Stimulated activated CD4-positive, alpha-beta T cell treated with anti-CD3 and anti-CD28 coated beads, Interleukin-4, amount 100 ng/mL, for 48 hours (primary cell): ENCODE data around the gene SERP1.

Experiments used
- DNase-seq, 2 donors: peaks; one replicate each; pipeline ENCODE4 v3.0.0-alpha.2; 2020; ENCODE audit warnings: low read depth in 2 of 2

The SERP1 gene

DNA sequence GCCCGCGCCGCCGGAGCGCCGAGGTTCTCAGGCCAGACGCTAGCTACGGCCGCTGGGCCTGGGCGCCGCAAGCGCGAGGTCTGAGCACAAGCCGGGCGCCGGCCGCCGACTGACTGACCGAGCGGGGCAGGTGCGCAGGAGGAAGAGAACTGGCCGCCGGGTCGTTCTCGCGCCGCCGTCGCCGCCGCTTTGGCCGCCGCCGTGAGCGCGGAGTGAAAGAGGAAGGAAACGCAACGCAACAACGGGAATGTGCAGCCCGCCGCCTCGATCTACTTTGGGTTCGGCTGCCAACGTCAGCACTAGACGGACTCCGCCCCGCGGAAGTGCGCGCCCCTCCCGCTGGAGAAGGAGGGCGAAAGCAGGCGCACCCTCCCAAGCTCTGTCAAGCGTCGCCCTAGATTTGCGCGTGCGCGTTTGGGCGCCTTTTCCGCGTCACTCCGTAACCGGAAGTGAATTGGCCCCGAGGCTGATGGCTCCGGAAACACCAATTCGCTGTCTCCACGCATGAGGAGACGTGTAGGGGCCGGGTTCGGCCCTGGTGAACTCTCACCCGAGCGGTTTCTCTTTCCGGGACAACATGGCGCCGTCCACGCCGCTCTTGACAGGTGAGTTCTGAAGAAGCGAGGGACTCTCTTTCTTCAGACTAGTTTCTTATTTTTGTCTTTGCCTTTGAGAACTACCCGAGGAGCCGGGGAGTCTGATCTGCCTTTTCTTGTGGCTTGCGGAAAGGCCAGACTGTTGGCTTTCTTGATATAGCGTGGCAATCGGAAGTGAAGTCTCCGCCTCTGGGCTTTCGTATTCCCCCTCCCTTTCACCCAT, at the start of gene SERP1, which contains the start of gene EIF2A:
Gene SERP1, minus strand, starts transcription at position 271 of the 819 bp plus-strand sequence. CDS start 361 bp downstream, outside the sequence.
Gene EIF2A, plus strand, starts transcription at position 562 of the 819 bp plus-strand sequence. Its CDS starts 16 bp downstream, at position 578.
- peak; percentile 96 to 97 for DNase-seq

DNA sequence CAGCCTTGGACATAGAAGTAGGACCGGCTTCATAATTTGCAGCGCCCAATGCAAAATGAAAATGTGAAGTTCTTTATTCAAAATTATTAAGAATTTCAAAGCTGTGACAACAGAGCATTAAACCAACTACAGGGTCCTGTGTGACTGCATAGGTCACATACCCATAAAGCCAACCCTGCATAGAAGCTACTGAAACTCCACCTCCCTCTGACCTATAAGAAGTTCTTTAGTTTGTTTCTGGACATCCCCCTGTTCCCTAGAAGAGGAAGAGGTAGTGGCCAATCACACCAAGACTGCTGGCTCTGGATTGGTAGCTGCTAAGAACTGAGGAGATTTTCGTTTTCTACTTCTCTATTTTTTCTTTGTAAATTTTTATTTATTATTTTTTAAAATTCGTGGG, 47.9 kb upstream of the SERP1 start:
- no peak for DNase-seq

DNA sequence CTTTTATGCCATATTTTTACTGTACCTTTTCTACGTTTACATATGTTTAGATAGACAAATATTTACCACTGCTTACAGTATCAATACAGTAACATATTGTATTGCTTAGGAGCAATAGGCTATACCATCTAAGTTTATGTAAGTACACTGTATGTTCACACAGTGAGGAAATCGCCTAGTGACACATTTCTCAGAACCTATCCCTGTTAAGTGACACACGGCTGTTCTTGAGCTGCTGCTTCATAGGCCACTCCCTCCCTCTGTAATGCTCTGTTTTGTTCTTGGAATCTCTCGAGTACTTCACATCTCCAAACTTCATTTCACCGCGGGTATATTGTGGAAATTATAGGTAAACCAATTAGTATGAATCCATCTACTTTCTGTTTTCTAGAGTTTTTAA, 43.5 kb upstream of the SERP1 start:
- DNase-seq, result no peak

DNA sequence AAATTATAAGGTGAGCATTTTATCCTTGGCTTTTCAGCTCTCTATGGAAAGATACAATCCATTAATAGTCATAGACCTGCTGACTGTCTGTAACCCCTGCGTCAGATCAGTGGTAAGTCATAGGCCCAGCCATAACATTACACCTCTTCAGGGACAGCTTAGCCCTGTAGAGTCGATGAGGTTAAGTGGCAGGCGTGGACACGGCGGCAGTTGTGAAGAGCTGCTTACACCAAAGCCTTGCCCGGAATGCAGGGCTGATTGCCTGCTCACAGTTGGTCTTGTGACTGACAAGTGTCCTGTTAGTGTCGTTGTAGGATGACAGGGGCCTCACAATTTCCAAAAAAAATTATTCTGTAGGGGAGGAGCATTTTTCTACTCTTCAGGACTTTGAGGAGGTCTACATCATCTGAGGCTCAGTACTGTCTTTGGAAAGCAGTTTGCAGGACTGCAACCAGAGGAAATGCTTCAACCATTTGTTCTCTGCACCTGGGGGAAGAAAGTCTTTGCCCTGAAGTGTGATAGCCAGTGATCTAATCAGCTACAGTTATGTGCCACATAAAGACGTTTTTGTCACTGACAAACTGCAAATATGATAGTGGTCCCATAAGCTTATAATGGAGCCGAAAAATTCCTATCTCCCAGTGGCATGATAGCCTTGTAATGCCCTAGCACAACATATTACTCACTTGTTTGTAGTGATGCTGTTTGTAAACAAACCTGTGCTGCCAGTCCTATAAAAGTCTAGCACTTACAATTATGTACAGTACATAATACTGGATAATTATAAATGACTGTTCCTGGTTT, 41.9 kb upstream of the SERP1 start:
- no peak for DNase-seq

DNA sequence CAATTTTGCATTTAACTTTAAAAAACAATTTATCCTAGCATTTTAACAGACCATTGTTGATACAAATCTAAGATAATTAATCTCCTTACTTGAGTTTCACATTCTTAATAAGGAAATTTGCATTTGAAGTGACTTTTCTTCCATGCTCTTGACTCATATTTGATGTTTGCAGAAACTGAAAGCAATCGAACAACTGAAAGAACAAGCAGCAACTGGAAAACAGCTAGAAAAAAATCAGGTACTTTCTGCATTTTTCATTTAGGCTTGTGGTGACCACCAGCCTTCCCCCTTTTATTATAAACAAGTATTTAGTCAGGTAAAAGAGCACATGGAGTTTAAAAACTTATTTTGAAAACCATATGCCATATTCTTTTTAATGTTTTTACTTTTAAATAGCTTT, 36.7 kb upstream of the SERP1 start:
- DNase-seq, result no peak

DNA sequence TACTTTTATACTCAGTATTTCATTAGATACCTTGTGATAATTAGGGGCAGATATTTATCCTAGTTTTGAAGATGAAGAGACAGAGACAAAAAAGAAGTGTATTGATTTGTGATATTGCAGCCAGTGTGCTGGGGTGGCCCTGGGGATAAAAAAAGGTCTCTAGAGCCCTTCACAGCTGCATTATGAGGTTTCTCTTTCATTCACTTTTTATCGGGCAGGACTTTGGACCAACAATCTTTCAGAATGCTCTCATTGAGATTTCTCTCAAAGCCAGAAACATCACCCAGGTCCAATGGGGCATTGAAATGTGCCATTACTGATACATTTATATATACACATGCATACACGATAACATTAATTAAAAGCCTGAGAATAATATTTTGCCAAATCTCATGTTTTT, 36.3 kb upstream of the SERP1 start:
- no peak for DNase-seq

DNA sequence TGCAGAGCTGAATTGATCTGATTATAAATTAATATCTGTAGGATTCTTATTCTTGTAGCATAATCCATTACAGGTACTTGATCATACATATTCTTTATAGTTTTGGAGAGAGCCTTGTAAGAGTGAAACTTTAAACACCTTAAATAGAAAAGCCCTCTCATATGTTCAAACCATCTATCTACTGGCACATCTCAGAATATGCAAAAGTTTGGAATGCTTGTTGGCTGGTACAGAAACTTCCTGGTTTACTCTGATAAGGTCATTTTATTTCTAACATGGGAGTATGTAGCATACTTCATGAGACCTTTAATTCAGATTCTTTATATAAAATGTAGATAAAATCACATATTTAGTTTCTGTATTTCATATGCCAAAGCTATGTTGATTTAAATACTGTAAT, 34.9 kb upstream of the SERP1 start:
- no peak for DNase-seq

DNA sequence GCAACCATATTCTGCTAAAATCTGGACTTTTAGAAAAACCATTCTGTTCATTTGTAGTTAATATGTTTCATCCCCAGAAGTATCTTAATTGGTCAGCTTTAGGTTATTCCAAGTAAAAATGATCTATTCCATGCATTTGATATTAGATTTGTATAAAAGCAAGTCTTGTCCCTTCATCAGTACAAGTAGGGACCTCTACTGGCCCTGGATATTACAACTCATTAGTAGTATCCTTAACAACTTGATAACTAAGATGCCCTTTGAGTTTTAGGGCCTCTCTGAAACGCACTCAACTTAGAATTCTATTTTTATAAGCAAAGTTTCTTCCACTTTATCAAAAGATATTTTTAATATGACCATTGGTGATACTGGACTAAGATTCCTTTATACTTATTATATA, 31.6 kb upstream of the SERP1 start:
- no peak for DNase-seq

DNA sequence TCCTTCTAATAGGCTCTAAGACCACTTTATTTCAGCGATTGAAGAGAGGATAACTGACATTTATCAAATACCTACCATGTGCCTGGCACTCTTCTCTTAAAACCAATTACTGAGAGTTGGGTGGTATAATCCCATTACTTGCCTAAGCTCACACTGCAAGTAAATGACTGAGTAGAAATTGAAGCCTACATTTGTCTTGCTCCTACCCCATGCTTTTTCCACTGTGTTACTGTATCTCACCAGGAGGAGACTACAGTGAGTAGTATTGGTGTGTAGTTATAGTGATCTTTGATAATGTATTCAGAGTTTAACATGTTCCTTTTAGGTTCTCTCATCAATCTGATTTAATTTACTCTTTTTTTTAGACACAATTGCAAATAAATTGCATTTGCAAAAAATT, 21.0 kb upstream of the SERP1 start:
- DNase-seq, result no peak

DNA sequence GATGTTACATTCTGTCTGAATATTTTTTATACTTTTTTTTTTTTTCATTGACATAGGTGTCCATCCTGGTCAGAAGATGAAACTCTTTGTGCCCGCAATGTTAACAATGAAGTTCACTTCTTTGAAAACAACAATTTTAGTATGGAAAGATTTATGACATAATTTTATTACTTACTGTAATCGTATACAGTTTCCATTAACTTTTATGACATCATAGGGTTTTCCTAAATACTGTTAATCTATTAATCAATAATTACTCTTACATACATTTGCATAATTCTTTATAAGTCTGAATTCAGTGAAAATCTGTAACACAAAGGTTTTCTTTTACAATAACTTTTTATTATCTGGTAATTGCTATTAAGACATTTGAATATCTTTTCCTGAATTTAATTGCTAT, 17.9 kb upstream of the SERP1 start:
- no peak for DNase-seq

DNA sequence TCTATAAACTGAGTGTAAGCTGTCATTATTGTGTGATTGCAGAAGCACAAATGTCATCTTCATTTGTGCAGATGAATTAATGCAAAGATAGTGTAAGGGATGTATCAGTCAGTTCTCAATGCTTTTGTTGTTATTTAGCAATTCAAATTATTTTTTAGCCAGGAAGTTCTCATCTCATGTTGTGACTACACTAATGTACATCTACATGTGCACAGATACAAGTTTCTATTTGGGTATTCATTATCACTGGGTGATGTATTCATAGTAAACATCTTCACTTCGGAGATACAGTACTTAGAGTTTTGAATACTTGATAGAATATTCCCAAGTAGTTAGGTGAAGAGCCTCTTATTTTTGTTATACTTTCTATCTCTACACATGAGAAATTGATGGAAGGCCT, 11.4 kb upstream of the SERP1 start:
- DNase-seq, result no peak

DNA sequence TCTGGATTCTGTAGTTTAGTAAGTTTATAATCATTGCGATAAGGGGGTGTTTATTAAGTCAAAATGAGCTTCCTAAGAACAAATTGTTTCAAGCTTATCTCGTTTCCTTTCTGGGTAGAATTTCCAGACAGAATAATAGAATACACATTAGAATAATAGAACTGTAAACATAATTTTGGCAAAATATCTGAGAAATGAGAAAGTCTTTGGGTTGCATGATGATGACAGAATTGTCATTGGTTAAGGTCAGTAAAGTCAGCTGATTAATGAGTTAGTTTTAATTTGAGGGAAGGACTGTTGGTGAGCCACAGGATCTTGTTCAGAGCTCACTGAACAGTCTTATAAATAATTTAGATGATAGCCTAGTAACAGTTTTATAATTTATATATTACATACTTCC, 10.5 kb upstream of the SERP1 start:
- no peak for DNase-seq

DNA sequence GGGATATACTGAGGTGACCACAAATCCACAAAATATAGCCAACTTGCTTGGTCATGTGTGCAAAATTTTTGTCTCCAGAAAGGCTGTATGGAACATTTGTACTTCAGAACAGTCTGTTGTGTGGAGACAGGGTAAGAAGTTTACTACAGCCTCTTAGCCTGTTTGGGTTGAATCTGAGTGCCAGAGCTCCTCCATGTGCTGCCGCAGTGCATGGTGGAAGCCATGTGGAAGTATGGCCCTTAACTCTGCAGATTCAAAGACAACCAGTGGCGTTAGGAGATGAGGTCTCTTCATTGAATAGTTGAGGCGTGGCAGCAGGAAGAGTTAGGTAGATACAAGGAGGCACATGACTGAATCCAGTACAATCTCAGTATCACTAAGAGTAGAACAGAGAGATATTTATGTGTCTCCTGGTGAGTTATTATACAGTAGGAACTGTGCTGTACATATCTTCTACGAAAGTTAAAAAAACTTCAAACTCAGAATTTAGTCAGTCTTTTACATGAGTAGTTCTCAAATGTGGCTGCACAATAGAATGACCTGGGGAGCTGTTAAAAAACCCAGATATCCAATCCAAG, 9.7 kb upstream of the SERP1 start:
- no peak for DNase-seq

DNA sequence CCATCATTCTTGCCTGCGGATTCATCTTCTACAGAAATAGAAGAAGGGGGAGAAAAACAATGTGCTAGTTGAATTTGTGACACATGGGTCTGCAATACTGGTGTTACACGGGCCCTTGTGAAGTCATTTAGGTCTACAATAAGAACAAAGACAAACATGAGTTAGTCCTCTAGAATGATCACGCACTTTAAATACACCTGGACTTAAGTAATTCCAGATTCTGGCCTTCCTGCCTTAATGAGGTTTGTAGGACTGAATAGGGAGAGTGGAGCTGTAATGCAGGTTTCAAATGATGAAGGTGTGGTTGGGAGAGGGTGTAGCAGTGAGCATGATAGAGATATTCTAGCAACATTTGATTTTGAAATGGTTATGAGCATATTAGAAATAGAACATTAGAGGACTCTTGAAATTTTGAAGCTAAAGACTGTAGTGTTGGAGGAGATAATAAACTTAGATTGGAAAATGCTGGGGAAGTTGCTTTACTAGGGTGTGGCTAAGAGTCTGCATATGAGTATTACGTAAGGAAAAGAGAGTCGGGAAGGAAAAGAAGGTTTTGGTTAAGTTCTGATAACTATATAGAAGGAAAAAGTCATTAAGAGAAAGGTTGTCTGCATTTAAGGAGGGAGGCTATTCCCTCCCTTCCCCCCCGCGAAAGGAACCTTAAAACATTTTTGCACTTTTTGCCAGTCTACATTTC, 897 bp upstream of the SERP1 start:
- no peak for DNase-seq

DNA sequence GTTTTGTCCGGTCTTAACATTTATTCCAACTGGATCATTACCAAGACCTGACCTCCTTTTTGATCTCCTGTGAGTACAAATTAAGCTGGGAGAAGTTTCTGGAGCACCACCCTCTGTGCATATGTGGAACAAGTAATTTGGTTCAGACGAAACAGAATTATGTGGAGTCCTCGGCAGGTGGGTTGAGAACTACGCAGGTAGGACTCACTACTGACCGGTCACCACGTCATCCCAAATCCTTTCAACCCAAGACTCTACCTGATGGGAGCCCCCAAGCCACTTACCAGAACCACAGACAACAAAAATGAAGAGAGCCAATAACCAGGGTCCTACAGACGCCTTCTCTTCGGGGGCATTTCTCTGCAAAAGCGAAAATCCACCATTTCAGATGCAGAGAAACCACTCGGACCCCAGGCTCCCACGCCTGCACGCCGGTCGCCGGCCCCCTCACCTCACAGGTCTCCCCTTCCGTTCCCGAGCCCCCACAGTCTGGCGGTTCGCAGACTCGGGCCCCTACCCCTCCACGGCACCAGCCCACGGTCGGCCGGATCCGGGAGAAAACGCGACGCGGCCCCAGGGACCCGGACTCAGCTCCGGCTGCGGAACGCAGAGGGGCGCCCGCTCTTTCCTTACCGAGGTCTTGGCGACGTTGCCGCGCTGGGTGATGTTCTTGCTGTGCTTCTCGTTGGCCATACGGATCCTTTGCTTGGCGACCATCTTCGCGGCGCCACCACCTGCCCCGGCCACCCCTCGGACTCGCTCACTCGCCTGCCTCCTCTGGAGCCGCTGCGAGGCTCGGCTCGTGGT, 674 bp downstream of the SERP1 start:
- DNase-seq, result peak; percentile 25 to 27

DNA sequence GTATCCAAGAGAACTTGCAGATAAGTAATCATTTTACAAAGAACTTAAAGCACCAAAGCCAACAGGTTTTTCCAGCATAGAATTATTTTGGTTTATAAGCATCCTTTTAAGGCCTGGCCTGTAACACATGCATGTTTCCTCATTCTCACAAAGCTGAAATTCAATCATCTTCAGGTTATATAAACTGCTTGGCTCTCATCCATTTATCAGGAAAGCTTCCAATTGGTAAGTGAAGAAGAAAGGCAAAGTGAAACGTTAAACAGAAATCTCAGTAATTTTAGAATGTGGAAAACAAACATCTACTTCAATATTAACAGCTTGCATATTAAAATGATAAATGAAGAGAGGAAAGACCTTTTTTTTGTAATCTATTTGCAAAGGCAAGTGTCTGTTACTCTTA, 1.6 kb downstream of the SERP1 start:
- DNase-seq, result no peak

DNA sequence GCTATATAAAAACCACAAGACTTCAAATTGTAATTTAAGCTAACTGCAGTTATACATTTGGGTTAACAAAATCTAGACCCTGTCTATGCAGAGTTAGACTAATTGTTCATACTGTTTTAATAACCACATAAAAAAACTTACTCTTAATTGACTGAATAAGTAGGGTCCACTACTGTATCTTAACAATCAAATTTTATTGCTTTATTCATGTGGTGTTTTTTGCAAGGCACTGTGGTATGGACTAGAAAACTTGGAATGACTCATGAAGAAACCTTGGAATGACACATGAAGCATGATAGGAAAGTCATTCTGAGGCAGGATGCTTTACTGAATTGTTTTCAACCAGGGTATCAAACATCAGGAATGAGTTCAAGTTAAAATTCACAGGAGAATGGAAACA, 2.3 kb downstream of the SERP1 start:
- no peak for DNase-seq

DNA sequence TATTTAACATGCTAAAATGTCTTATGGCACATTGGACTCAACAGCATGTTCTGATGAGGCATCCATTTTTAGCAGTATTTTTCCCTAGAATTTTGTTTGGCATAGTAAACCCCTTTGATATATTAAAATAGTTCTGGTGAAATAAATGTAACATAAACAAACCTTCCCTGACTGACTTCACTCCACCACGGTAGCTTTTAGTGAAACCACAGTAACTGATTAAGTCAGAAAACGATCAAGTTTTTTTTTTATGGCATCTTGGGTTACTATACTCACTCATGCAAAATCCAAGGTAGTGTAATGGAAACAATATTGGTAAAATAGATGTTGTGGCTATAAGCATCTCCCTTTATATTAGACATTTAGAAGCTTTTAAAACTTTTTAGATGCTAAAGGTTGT, 2.8 kb downstream of the SERP1 start:
- DNase-seq, result no peak

DNA sequence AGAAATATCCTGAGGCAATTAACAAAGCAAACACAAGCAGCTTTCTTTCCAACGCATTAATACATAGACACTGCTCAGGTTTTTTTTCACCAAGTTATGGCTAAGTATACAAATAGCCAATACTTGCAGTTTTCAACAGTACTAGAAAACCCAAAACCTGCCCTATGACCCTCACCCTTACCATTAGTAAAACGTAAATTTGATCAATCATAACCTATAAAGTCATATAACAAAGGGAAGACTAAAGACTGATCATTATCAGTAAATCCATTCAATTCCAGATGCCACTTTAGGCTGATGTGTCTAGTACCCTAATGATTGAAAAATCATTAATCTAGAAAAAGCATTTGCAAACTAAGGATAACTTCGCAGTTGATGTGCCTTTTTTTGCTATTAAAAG, 3.2 kb downstream of the SERP1 start:
- DNase-seq, result no peak

DNA sequence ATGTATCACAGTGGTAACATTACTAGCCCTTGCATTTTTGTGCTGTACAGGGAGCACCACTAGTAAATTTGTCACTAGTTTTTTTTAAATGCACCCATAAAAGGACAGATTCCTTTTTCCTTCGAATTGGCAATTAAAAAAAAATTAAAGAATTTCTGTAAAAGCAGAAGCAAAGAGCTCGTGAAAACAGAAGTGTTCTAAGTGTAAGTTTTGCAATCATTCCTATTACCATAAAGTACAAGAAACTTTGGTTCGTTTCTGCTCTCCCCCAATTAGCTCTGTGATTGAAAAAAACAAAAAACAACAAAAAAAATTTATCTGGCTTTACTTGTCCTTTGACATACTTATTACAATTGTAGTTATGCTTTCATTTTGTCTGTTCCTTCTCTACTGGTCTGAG, 5.3 kb downstream of the SERP1 start:
- no peak for DNase-seq

DNA sequence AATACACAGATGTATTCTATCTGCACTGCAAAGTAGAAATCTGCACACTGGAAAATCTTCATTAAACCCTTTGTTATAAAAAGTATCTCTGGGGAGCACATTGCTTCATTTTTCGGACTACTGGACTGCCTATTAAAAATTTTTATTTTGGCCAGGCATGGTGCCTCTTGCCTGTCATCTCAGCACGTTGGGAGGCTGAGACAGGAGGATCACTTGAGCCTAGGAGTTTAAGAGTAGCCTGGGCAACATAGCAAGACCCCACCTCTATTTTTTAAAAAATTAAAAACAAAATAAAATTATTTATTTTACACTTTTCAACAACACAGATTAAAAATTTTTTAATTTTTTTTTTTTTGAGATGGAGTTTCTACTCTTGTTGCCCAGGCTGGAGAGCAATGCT, 6.0 kb downstream of the SERP1 start:
- DNase-seq, result no peak
